HCT116 (cell line): Measurements from ENCODE around the gene PRR16. TPM values are rescaled to one million over a fixed set of nuclear protein-coding genes. Genes with fewer than 3 reads are reported as not detected.

Experiments
- ATAC-seq: fragments of 200-7000 bp; cut with Tn5 transposase; 2 replicates; pipeline ENCODE4 v1.9.1; 2020; ENCODE audit warnings: mild to moderate bottlenecking, moderate library complexity
- BruUV-seq: library from RNA; stranded (reverse); fragments of 400-500 nt; replicated peaks from 2 replicates; lab custom pipeline; 2021; lab: Mats Ljungman, UMichigan
- CTCF ChIA-PET: fragments of 300-600 bp; sonication (Branson Sonifier 250); formaldehyde crosslinking; loops from one replicate; lab custom pipeline; 2021; ENCODE audit warnings: antibody characterized with exemption; lab: Charles Lee
- POLR2A ChIA-PET: fragments of 300-600, 350-600 bp; sonication (Branson Sonifier 250); formaldehyde crosslinking; loops from one replicate; lab custom pipeline; 2021; ENCODE audit warnings: antibody characterized with exemption; lab: Charles Lee
- RAD21 ChIA-PET, 2 experiments: fragments of 300-600 bp; sonication (Branson Sonifier 250); formaldehyde crosslinking; loops; one replicate each; lab custom pipeline; 2023; ENCODE audit warnings: low total read pairs in 2 of 2; ENCODE audit not compliant: uncharacterized antibody in 2 of 2, unreplicated experiment in 2 of 2, low non-redundant PET in 1 of 2; lab: Charles Lee
- DNase-seq: peaks from one replicate; pipeline ENCODE4 v3.0.0-alpha.2; 2010; ENCODE audit warnings: low read depth, low spot score
- H2AFZ ChIP-seq: fragments of 200-600 bp; shearing (Covaris generic), sonication (generic); 2 replicates; pipeline ENCODE4 v1.6.1; 2017; ENCODE audit warnings: low read depth, mixed run types, mixed read lengths, antibody characterized with exemption, low read length; ENCODE audit not compliant: poor library complexity, severe bottlenecking
- H3K27ac ChIP-seq: 2 replicates; pipeline ENCODE4 v1.5.1; 2012; ENCODE audit warnings: low read depth, low read length
- H3K27me3 ChIP-seq: fragments of 200-600 bp; sonication (generic); 2 replicates; pipeline ENCODE4 v1.6.1; 2016; ENCODE audit warnings: mixed run types, low read length, mixed read lengths; ENCODE audit not compliant: insufficient read depth
- H3K36me3 ChIP-seq, 2 experiments: fragments of 200-500 bp in 1 of 2; fragments of 200-600 bp in 1 of 2; sonication (Bioruptor generic) in 1 of 2; sonication (generic) in 1 of 2; 2 replicates each; pipeline versions ENCODE4 v1.5.1 to v1.6.1; 2014 to 2016; ENCODE audit warnings: low read length in 2 of 2, inconsistent platforms in 1 of 2, mixed read lengths in 1 of 2, mixed run types in 1 of 2; ENCODE audit not compliant: insufficient read depth in 2 of 2, control insufficient read depth in 1 of 2
- H3K4me1 ChIP-seq, 2 experiments: fragments of 200-600 bp in 1 of 2; sonication (generic) in 1 of 2; 2 replicates each; pipeline versions ENCODE4 v1.5.1 to v1.6.1; 2012 to 2017; ENCODE audit warnings: low read length in 2 of 2, inconsistent platforms in 1 of 2, mild to moderate bottlenecking in 1 of 2, mixed read lengths in 1 of 2, mixed run types in 1 of 2, moderate library complexity in 1 of 2; ENCODE audit not compliant: insufficient read depth in 2 of 2, control insufficient read depth in 1 of 2
- H3K4me2 ChIP-seq: fragments of 200-600 bp; sonication (generic); 2 replicates; pipeline ENCODE4 v1.6.1; 2017; ENCODE audit warnings: mixed run types, low read length, mixed read lengths
- H3K4me3 ChIP-seq, 2 experiments: fragments of 200-600 bp in 1 of 2; sonication (generic) in 1 of 2; replicated peaks in 1 of 2; 2 replicates each; pipeline ENCODE4 v1.5.1; 2011 to 2016; ENCODE audit warnings: low read length in 2 of 2, control low read depth in 1 of 2, low read depth in 1 of 2, mild to moderate bottlenecking in 1 of 2, mixed read lengths in 1 of 2, mixed run types in 1 of 2
- H3K79me2 ChIP-seq: fragments of 200-600 bp; sonication (generic); 2 replicates; pipeline ENCODE4 v1.6.1; 2017; ENCODE audit warnings: mild to moderate bottlenecking, mixed run types, low read length, moderate library complexity, mixed read lengths; ENCODE audit not compliant: insufficient read depth
- H3K9ac ChIP-seq: fragments of 200-600 bp; sonication (generic); 2 replicates; pipeline ENCODE4 v1.6.1; 2016; ENCODE audit warnings: low read length, mixed read lengths
- H3K9me2 ChIP-seq: fragments of 200-600 bp; sonication (generic), shearing (Covaris generic); 2 replicates; pipeline ENCODE4 v1.6.1; 2017; ENCODE audit warnings: mixed run types, mild to moderate bottlenecking, moderate library complexity; ENCODE audit not compliant: insufficient read depth
- H3K9me3 ChIP-seq, 2 experiments: fragments of 200-500 bp in 1 of 2; fragments of 200-600 bp in 1 of 2; sonication (Bioruptor generic) in 1 of 2; sonication (generic) in 1 of 2; 2 replicates each; pipeline ENCODE4 v1.6.1; 2014 to 2017; ENCODE audit warnings: low read length in 2 of 2, mixed read lengths in 2 of 2, inconsistent platforms in 1 of 2, low read depth in 1 of 2, mild to moderate bottlenecking in 1 of 2, mixed run types in 1 of 2, moderate library complexity in 1 of 2; ENCODE audit not compliant: control insufficient read depth in 1 of 2, insufficient read depth in 1 of 2
- H4K20me1 ChIP-seq: fragments of 200-600 bp; sonication (generic), shearing (Covaris generic); 2 replicates; pipeline ENCODE4 v1.6.1; 2017; ENCODE audit warnings: mixed run types, mild to moderate bottlenecking, moderate library complexity; ENCODE audit not compliant: insufficient read depth
- EGR1 ChIP-seq: IDR thresholded peaks from 2 replicates; pipeline ENCODE4 v1.6.1; 2012; ENCODE audit warnings: low read depth
- EZH2 ChIP-seq: fragments of 200-600 bp; sonication (generic); IDR thresholded peaks from 2 replicates; pipeline ENCODE4 v1.6.1; 2017; ENCODE audit warnings: antibody characterized with exemption, mixed run types
- POLR2A ChIP-seq: IDR thresholded peaks from 2 replicates; pipeline ENCODE4 v1.7.0; 2011; ENCODE audit warnings: borderline replicate concordance; ENCODE audit not compliant: insufficient read depth, insufficient read length; ENCODE audit errors: extremely low read depth
- POLR2AphosphoS5 ChIP-seq: IDR thresholded peaks from 2 replicates; pipeline ENCODE4 v1.6.1; 2011; ENCODE audit warnings: mild to moderate bottlenecking, low read depth, low read length, moderate library complexity
- SRF ChIP-seq: IDR thresholded peaks from 2 replicates; pipeline ENCODE4 v1.6.1; 2012; ENCODE audit warnings: low read depth
- YY1 ChIP-seq: IDR thresholded peaks from 2 replicates; pipeline ENCODE4 v1.6.1; 2011; ENCODE audit warnings: low read length, low read depth, moderate library complexity, mild to moderate bottlenecking; ENCODE audit not compliant: insufficient replicate concordance; ENCODE audit errors: extremely low read depth
- ZFX ChIP-seq: fragments of 450-650 bp; IDR thresholded peaks from 2 replicates; pipeline ENCODE4 v1.6.1; 2017
- intact Hi-C: fragments of 100-400 bp; cut with micrococcal nuclease; formaldehyde crosslinking; loops from 2 replicates; pipeline ENCODE4 v1.10.0; 2022
- total RNA-seq: library from RNA; stranded (reverse); gene quantifications from one replicate; pipeline ENCODE4 v1.2.1, GENCODE V29; 2021; ENCODE audit not compliant: unreplicated experiment
- TF ChIP-seq, protein P1 (sequence below): IDR thresholded peaks from 2 replicates; pipeline ENCODE4 v1.6.1; 2012; ENCODE audit warnings: low read depth

PRR16 gene
- total RNA-seq, 1 experiment from 2014 or later: 0.42 TPM

DNA sequence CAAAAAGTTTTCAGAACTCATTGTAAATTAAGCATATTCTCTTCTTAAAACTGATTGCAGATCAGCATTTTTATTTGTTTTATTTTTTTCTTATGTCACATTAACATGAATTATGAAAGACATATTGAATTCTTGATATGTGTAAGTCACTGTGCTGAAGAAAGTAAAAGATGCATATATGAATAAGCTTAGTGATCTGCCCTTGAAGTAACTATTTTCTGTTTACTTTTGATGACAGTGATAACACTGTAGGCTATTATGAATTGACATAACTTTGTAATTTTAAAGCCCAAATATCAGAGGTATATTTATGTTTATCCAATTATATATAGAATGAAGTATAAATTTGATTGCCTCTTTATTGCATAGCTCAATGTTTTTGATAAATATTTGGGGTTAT, 8.8 kb downstream of the PRR16 start:
- Histone ChIP-seq H3K4me2 (no peak overlapping the region), H3K4me1 (no peaks in the 10 kb centered on the region), H3K9me3 (no peaks in the 10 kb centered on the region), H3K27me3 (no peaks in the 10 kb centered on the region), H3K79me2 (no peaks in the 10 kb centered on the region), H3K9ac (no peak overlapping the region), H3K4me3 (no peak overlapping the region), H2AFZ (no peak overlapping the region), H4K20me1 (no peaks in the 10 kb centered on the region), H3K36me3 (no peaks in the 10 kb centered on the region), H3K9me2 (no peaks in the 10 kb centered on the region), H3K27ac (no peak overlapping the region)
- POLR2A ChIA-PET: no interaction called here
- CTCF ChIA-PET: no interaction called here
- no peak for DNase-seq
- BruUV-seq: no TSS peak
- intact Hi-C loops: no loop called here
- RAD21 ChIA-PET: interaction anchor here in 1 of 2 experiments (0.6 kb wide), 1 partner anchor 1004 kb away, joined by 3 read pairs; no protein-coding TSS in a partner anchor
- no peak for ATAC-seq
- TF ChIP-seq POLR2A: no peak

DNA sequence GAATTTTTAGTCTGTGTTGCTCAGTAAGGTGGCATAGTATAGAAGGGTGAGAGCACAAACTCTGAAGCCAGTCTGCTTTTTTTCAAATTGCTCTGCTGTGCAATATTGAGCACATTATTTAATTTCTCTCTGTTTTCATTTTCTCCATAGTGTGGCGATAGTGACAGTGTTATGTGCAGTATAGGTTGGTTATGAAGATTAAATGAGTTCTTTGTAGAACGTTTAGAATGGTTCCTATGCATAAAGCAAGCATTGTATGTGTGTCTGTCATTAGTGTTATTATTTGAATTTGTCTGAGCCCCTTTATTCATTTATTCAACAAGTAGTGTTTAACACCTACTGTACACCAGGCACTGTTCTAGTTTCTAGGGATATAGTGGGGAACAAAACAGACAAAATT, 9.2 kb downstream of the PRR16 start:
- BruUV-seq: no TSS peak
- Histone ChIP-seq H3K36me3 (no peaks in the 10 kb centered on the region), H3K9me3 (no peaks in the 10 kb centered on the region), H3K9me2 (no peaks in the 10 kb centered on the region), H4K20me1 (no peaks in the 10 kb centered on the region), H3K4me2 (no peak overlapping the region), H3K4me3 (no peak overlapping the region), H3K27me3 (no peaks in the 10 kb centered on the region), H3K79me2 (no peaks in the 10 kb centered on the region), H3K27ac (no peak overlapping the region), H3K4me1 (no peaks in the 10 kb centered on the region), H2AFZ (no peak overlapping the region)
- POLR2A ChIA-PET: no interaction called here
- CTCF ChIA-PET: no interaction called here
- no peak for ATAC-seq
- intact Hi-C loops: no loop called here
- no peak for DNase-seq
- TF ChIP-seq SRF (no peak), ZFX (no peak), EZH2 (no peak), POLR2AphosphoS5 (no peak), YY1 (no peak), EGR1 (no peak)
- TF ChIP-seq, protein P1, sequence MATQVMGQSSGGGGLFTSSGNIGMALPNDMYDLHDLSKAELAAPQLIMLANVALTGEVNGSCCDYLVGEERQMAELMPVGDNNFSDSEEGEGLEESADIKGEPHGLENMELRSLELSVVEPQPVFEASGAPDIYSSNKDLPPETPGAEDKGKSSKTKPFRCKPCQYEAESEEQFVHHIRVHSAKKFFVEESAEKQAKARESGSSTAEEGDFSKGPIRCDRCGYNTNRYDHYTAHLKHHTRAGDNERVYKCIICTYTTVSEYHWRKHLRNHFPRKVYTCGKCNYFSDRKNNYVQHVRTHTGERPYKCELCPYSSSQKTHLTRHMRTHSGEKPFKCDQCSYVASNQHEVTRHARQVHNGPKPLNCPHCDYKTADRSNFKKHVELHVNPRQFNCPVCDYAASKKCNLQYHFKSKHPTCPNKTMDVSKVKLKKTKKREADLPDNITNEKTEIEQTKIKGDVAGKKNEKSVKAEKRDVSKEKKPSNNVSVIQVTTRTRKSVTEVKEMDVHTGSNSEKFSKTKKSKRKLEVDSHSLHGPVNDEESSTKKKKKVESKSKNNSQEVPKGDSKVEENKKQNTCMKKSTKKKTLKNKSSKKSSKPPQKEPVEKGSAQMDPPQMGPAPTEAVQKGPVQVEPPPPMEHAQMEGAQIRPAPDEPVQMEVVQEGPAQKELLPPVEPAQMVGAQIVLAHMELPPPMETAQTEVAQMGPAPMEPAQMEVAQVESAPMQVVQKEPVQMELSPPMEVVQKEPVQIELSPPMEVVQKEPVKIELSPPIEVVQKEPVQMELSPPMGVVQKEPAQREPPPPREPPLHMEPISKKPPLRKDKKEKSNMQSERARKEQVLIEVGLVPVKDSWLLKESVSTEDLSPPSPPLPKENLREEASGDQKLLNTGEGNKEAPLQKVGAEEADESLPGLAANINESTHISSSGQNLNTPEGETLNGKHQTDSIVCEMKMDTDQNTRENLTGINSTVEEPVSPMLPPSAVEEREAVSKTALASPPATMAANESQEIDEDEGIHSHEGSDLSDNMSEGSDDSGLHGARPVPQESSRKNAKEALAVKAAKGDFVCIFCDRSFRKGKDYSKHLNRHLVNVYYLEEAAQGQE: no peak
- TF ChIP-seq, all 23 proteins: peak for 0
- RAD21 ChIA-PET: interaction anchor here in 1 of 2 experiments (0.6 kb wide), 1 partner anchor 1005 kb away, joined by 3 read pairs; no protein-coding TSS in a partner anchor
- no peak overlapping the region for H3K9ac ChIP-seq
